Stimulated activated naive B cell treated with anti-CD40 and anti-IgM and Interleukin-4, amounts not matched to agents 10 μg/mL and 1 μg/mL and 100 μg/mL, for 72 hours (primary cell): ENCODE data around the gene PIP5K1B.
A peak's percentile ranks its signal among the peaks of the same experiment; 100 is the strongest.
"Not testable (repeated sequence)": the region's sequence is repeated elsewhere in the genome, so short reads cannot be mapped to it uniquely, and the experiment has no call there.

Experiments
- ATAC-seq, 2 donors: fragments of 150-1000 bp; cut with Tn5 transposase; replicated peaks; 2 replicates each; pipeline ENCODE4 v1.10.0; 2021; ENCODE audit warnings: moderate library complexity in 1 of 2
- DNase-seq: peaks from one replicate; pipeline ENCODE4 v3.0.0; 2021
- H3K27ac Mint-ChIP-seq: one replicate; pipeline ENCODE4 v1.8.0; 2022; ENCODE audit warnings: mild to moderate bottlenecking, mixed read lengths
- H3K27me3 Mint-ChIP-seq, 2 donors: one replicate each; pipeline ENCODE4 v1.8.0; 2022; ENCODE audit warnings: mixed read lengths in 2 of 2
- H3K36me3 Mint-ChIP-seq, 2 donors: one replicate each; pipeline ENCODE4 v1.8.0; 2022; ENCODE audit warnings: mixed read lengths in 2 of 2, mild to moderate bottlenecking in 1 of 2
- H3K4me1 Mint-ChIP-seq, 2 donors: one replicate each; pipeline ENCODE4 v1.8.0; 2022; ENCODE audit warnings: mixed read lengths in 2 of 2, mild to moderate bottlenecking in 1 of 2
- H3K4me3 Mint-ChIP-seq, 2 donors: one replicate each; pipeline ENCODE4 v1.8.0; 2022; ENCODE audit warnings: mild to moderate bottlenecking in 2 of 2, mixed read lengths in 2 of 2, moderate library complexity in 1 of 2
- H3K9me3 Mint-ChIP-seq, 2 donors: one replicate each; pipeline ENCODE4 v1.8.0; 2022; ENCODE audit warnings: mixed read lengths in 2 of 2, mild to moderate bottlenecking in 1 of 2

Gene PIP5K1B

GRCh38 chr9:68698943-68699509 lies 6.0 kb upstream of the PIP5K1B start:
- H3K4me3 Mint-ChIP-seq = peak overlapping the region in 1 of 2 donors; percentile 1
- ATAC-seq = peak in 1 of 2 donors; percentile 38
- peaks cover 6 to 23% of the 10 kb centered on the region in 2 donors for H3K4me1 Mint-ChIP-seq
- H3K27me3 Mint-ChIP-seq = peaks cover 0 to 11% of the 10 kb centered on the region in 2 donors
- no peak for DNase-seq
- H3K27ac Mint-ChIP-seq = peak overlapping the region; percentile 31
- peaks cover 1 to 8% of the 10 kb centered on the region in 2 donors for H3K36me3 Mint-ChIP-seq
- no peaks in the 10 kb centered on the region for H3K9me3 Mint-ChIP-seq

GRCh38 chr9:68699625-68700024 lies 5.4 kb upstream of the PIP5K1B start:
- H3K36me3 Mint-ChIP-seq, H3K27ac Mint-ChIP-seq, DNase-seq, H3K9me3 Mint-ChIP-seq, ATAC-seq: not testable (repeated sequence)
- H3K4me1 Mint-ChIP-seq = peaks cover 8 to 29% of the 10 kb centered on the region in 2 donors
- H3K27me3 Mint-ChIP-seq = peaks cover 0 to 11% of the 10 kb centered on the region in 2 donors
- H3K4me3 Mint-ChIP-seq = peak overlapping the region in 1 of 2 donors; percentile 1

GRCh38 chr9:68702493-68702892 lies 2.5 kb upstream of the PIP5K1B start:
- DNase-seq (no peak), ATAC-seq (no peak)
- no peaks in the 10 kb centered on the region for H3K9me3 Mint-ChIP-seq
- peaks cover 0 to 7% of the 10 kb centered on the region in 2 donors for H3K27me3 Mint-ChIP-seq
- peaks cover 9 to 27% of the 10 kb centered on the region in 2 donors for H3K36me3 Mint-ChIP-seq
- no peak overlapping the region for H3K4me3 Mint-ChIP-seq
- H3K27ac Mint-ChIP-seq = no peak overlapping the region
- H3K4me1 Mint-ChIP-seq = peaks cover 18 to 41% of the 10 kb centered on the region in 2 donors

GRCh38 chr9:68703672-68704071 lies 1.4 kb upstream of the PIP5K1B start:
- Mint-ChIP-seq H3K9me3 (no peaks in the 10 kb centered on the region), H3K4me1 (peaks cover 23 to 44% of the 10 kb centered on the region in 2 donors), H3K36me3 (peaks cover 12 to 34% of the 10 kb centered on the region in 2 donors), H3K4me3 (peak overlapping the region; percentile 93 to 95), H3K27ac (no peak overlapping the region), H3K27me3 (peaks cover 0 to 6% of the 10 kb centered on the region in 2 donors)
- ATAC-seq = no peak
- no peak for DNase-seq

GRCh38 chr9:68704498-68704813 lies 584 bp upstream of the PIP5K1B start:
- no peaks in the 10 kb centered on the region for H3K9me3 Mint-ChIP-seq
- peaks cover 16 to 42% of the 10 kb centered on the region in 2 donors for H3K36me3 Mint-ChIP-seq
- peaks cover 0 to 6% of the 10 kb centered on the region in 2 donors for H3K27me3 Mint-ChIP-seq
- no peak for DNase-seq
- peak overlapping the region; percentile 93 to 95 for H3K4me3 Mint-ChIP-seq
- H3K27ac Mint-ChIP-seq = peak overlapping the region; percentile 94
- no peak for ATAC-seq
- peaks cover 27 to 42% of the 10 kb centered on the region in 2 donors for H3K4me1 Mint-ChIP-seq

- peak overlapping the region; percentile 90 for H3K27ac Mint-ChIP-seq
- peaks cover 21 to 51% of the 10 kb centered on the region in 2 donors for H3K36me3 Mint-ChIP-seq
- H3K4me3 Mint-ChIP-seq = peak overlapping the region; percentile 87 to 95
- H3K27me3 Mint-ChIP-seq = peaks cover 0 to 6% of the 10 kb centered on the region in 2 donors
- ATAC-seq = peak; percentile 10 to 12
- peaks cover 27 to 47% of the 10 kb centered on the region in 2 donors for H3K4me1 Mint-ChIP-seq
- no peaks in the 10 kb centered on the region for H3K9me3 Mint-ChIP-seq
- DNase-seq = peak; percentile 29
These were observed 707 bp downstream of the PIP5K1B start for GRCh38 chr9:68705531-68706362.

- peak; percentile 74 for DNase-seq
- Mint-ChIP-seq H3K27me3 (peaks cover 0 to 3% of the 10 kb centered on the region in 2 donors), H3K27ac (peak overlapping the region; percentile 90), H3K9me3 (no peaks in the 10 kb centered on the region), H3K4me3 (peak overlapping the region; percentile 87 to 95), H3K36me3 (peaks cover 23 to 52% of the 10 kb centered on the region in 2 donors), H3K4me1 (peaks cover 29 to 51% of the 10 kb centered on the region in 2 donors)
- peak; percentile 68 to 73 for ATAC-seq
These were observed 1.5 kb downstream of the PIP5K1B start for GRCh38 chr9:68706363-68707201.

GRCh38 chr9:68707801-68708488 lies 2.9 kb downstream of the PIP5K1B start:
- peaks cover 31 to 56% of the 10 kb centered on the region in 2 donors for H3K36me3 Mint-ChIP-seq
- no peaks in the 10 kb centered on the region for H3K27me3 Mint-ChIP-seq
- peaks cover 33 to 62% of the 10 kb centered on the region in 2 donors for H3K4me1 Mint-ChIP-seq
- DNase-seq (no peak), ATAC-seq (no peak)
- peak overlapping the region; percentile 73 for H3K27ac Mint-ChIP-seq
- no peaks in the 10 kb centered on the region for H3K9me3 Mint-ChIP-seq
- peak overlapping the region; percentile 87 to 95 for H3K4me3 Mint-ChIP-seq

- Mint-ChIP-seq H3K27ac (peak overlapping the region; percentile 73), H3K9me3 (no peaks in the 10 kb centered on the region), H3K4me3 (peak overlapping the region; percentile 87 to 95), H3K27me3 (no peaks in the 10 kb centered on the region), H3K36me3 (peaks cover 36 to 59% of the 10 kb centered on the region in 2 donors), H3K4me1 (peaks cover 33 to 64% of the 10 kb centered on the region in 2 donors)
- peak; percentile 12 to 13 for ATAC-seq
- DNase-seq = no peak
These were observed 3.5 kb downstream of the PIP5K1B start for GRCh38 chr9:68708513-68708912.

- Mint-ChIP-seq H3K27me3 (no peaks in the 10 kb centered on the region), H3K9me3 (no peaks in the 10 kb centered on the region), H3K27ac (peak overlapping the region; percentile 59), H3K4me1 (peaks cover 34 to 61% of the 10 kb centered on the region in 2 donors), H3K4me3 (peak overlapping the region; percentile 50 to 66), H3K36me3 (peaks cover 43 to 65% of the 10 kb centered on the region in 2 donors)
- no peak for DNase-seq
- ATAC-seq = no peak
These were observed 4.5 kb downstream of the PIP5K1B start for GRCh38 chr9:68709291-68710110.

GRCh38 chr9:68710111-68710471 lies 5.1 kb downstream of the PIP5K1B start:
- peaks cover 39 to 64% of the 10 kb centered on the region in 2 donors for H3K4me1 Mint-ChIP-seq
- no peaks in the 10 kb centered on the region for H3K9me3 Mint-ChIP-seq
- H3K36me3 Mint-ChIP-seq = peaks cover 49 to 71% of the 10 kb centered on the region in 2 donors
- no peaks in the 10 kb centered on the region for H3K27me3 Mint-ChIP-seq
- ATAC-seq (no peak), DNase-seq (no peak)
- H3K4me3 Mint-ChIP-seq = no peak overlapping the region
- H3K27ac Mint-ChIP-seq = no peak overlapping the region

- H3K27me3 Mint-ChIP-seq = no peaks in the 10 kb centered on the region
- DNase-seq (no peak), ATAC-seq (no peak)
- H3K36me3 Mint-ChIP-seq = peaks cover 54 to 75% of the 10 kb centered on the region in 2 donors
- H3K27ac Mint-ChIP-seq = no peak overlapping the region
- peaks cover 43 to 72% of the 10 kb centered on the region in 2 donors for H3K4me1 Mint-ChIP-seq
- no peak overlapping the region for H3K4me3 Mint-ChIP-seq
- no peaks in the 10 kb centered on the region for H3K9me3 Mint-ChIP-seq
These were observed 6.2 kb downstream of the PIP5K1B start for GRCh38 chr9:68711281-68711680.

- no peak for DNase-seq
- Mint-ChIP-seq H3K4me1 (peaks cover 43 to 67% of the 10 kb centered on the region in 2 donors), H3K27ac (no peak overlapping the region), H3K36me3 (peaks cover 59 to 74% of the 10 kb centered on the region in 2 donors), H3K4me3 (no peak overlapping the region), H3K27me3 (no peaks in the 10 kb centered on the region), H3K9me3 (no peaks in the 10 kb centered on the region)
- ATAC-seq = no peak
These were observed 6.9 kb downstream of the PIP5K1B start for GRCh38 chr9:68711932-68712331.
